K562 (cell line): Measurements from ENCODE around the gene CHCHD5. TPM values are rescaled to one million over a fixed set of nuclear protein-coding genes. Genes with fewer than 3 reads are reported as not detected.
A peak's percentile ranks its signal among the peaks of the same experiment; 100 is the strongest.

Experiments
- BCL6 ChIP-seq: fragments of 250-450 bp; sonication (Bioruptor Pico); IDR thresholded peaks from 2 replicates; pipeline ENCODE4 v1.4.0; 2020
- CHD7 ChIP-seq: fragments of 200-600 bp; sonication (generic); IDR thresholded peaks from one replicate; pipeline ENCODE4 v1.6.1; 2012; ENCODE audit warnings: mild to moderate bottlenecking, low read depth, low read length, inconsistent platforms
- JUND ChIP-seq, 2 experiments: IDR thresholded peaks; 2 replicates in 1 of 2; 3 replicates in 1 of 2; pipeline ENCODE4 v1.6.1; 2011; ENCODE audit warnings: borderline replicate concordance in 2 of 2, low read depth in 2 of 2, low read length in 2 of 2, improper control_type of control experiment in 1 of 2, missing biosample characterization in 1 of 2, missing genetic modification characterization in 1 of 2, missing genetic modification reagents in 1 of 2
- ZNF449 ChIP-seq: fragments of 250-450 bp; sonication (Bioruptor Pico); IDR thresholded peaks from 2 replicates; pipeline ENCODE4 v1.8.0; 2022; ENCODE audit warnings: moderate library complexity, mild to moderate bottlenecking, inconsistent platforms
- polyA plus RNA-seq, 8 experiments: library from polyadenylated mRNA; depleted of rRNA in 4 of 8; stranded (reverse) in 5 of 8; unstranded in 3 of 8; fragments of >200 nt; fragmentation: Nextera tagmentation in 2 of 8; fragmentation: Illumina TruSeq in 1 of 8; extraction: Ambion mirVana in 2 of 8; extraction: Trizol in 1 of 8; gene quantifications; 2 replicates each; pipeline versions ENCODE4 v1.2.1 to v1.2.3, GENCODE V29; 2011 to 2014; ENCODE audit warnings: inconsistent platforms in 1 of 8, missing spikeins in 1 of 8
- total RNA-seq, 7 experiments: library from RNA; depleted of rRNA in 6 of 7; stranded (reverse); fragments of >200 nt in 6 of 7; fragmentation: Illumina TruSeq in 2 of 7; extraction: Trizol in 2 of 7; gene quantifications; 2 replicates each; pipeline versions ENCODE4 v1.2.1 to v1.2.3, GENCODE V29; 2011 to 2021; ENCODE audit warnings: low replicate concordance in 1 of 7
- TF ChIP-seq, protein P1 (sequence below), 3 experiments: fragments of 200-800 bp in 1 of 3; fragments of 250-450 bp in 1 of 3; fragments of 450-650 bp in 1 of 3; sonication (Bioruptor Pico) in 1 of 3; sonication (Bioruptor generic) in 1 of 3; formaldehyde crosslinking in 1 of 3; IDR thresholded peaks; 2 replicates each; pipeline versions ENCODE4 v1.6.1 to v1.8.0; 2016 to 2022; ENCODE audit warnings: mild to moderate bottlenecking in 2 of 3, missing genetic modification characterization in 2 of 3, missing compliant biosample characterization in 1 of 3, moderate library complexity in 1 of 3
- TF ChIP-seq, protein P2 (sequence below): fragments of 250-450 bp; sonication (Bioruptor Pico); IDR thresholded peaks from 2 replicates; pipeline ENCODE4 v1.4.0; 2020; ENCODE audit warnings: mild to moderate bottlenecking

CHCHD5 gene
- total and polyA plus RNA-seq, 9 of the 15 experiments (the other 6 are each of a cell fraction or from before 2014, with no cell fraction given): 7.4 to 79.3 (median 33.4) TPM

DNA sequence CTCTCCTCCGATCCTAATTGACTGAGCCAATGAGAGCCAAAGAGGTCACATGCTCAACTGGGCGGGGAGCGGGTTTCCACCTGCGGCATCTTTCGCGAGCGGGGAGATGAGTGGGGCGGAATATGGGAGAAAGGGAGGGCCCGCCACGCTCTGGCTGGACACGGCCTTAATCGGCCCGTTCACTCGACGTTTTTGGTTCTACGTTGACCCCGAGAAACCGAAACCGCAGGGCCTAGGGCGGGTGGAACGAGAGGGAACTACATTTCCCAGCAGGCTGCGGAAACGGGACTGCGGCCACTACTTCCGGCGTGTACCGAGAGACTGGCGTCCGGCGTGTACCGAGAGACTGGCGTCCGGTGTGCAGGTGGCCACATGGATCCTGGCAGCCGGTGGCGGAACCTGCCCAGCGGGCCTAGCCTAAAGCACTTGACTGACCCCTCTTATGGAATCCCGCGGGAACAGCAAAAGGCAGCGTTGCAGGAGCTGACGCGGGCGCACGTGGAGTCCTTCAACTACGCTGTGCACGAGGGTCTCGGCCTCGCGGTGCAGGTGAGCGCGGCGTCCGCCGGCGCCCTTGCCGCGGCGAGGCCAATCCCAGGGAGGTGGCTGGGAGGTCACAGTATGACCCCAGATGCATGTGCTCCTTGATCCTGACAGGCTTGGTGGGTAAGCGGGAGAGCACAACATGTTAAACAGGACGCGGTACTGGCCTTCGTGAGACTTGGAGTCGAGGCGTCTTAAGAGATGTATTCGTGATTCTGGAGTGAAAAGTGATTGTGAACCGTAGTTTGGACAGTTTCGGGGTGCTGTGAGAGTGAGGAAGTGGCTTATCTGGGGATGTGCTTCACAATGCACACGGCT, 42.1 kb upstream of the CHCHD5 start, which contains the start of gene POLR1B (continued):
- TF ChIP-seq CHD7 (no peak), JUND (IDR thresholded peaks at IDR 0.05; ENCODE audit: borderline replicate concordance, low read depth, low read length) (no peak), JUND (tag; IDR thresholded peaks at IDR 0.05; ENCODE audit: borderline replicate concordance, low read depth, low read length) (no peak), BCL6 (CRISPR knock-in tag) (no peak), ZNF449 (CRISPR knock-in tag) (no peak)
- TF ChIP-seq, protein P1, sequence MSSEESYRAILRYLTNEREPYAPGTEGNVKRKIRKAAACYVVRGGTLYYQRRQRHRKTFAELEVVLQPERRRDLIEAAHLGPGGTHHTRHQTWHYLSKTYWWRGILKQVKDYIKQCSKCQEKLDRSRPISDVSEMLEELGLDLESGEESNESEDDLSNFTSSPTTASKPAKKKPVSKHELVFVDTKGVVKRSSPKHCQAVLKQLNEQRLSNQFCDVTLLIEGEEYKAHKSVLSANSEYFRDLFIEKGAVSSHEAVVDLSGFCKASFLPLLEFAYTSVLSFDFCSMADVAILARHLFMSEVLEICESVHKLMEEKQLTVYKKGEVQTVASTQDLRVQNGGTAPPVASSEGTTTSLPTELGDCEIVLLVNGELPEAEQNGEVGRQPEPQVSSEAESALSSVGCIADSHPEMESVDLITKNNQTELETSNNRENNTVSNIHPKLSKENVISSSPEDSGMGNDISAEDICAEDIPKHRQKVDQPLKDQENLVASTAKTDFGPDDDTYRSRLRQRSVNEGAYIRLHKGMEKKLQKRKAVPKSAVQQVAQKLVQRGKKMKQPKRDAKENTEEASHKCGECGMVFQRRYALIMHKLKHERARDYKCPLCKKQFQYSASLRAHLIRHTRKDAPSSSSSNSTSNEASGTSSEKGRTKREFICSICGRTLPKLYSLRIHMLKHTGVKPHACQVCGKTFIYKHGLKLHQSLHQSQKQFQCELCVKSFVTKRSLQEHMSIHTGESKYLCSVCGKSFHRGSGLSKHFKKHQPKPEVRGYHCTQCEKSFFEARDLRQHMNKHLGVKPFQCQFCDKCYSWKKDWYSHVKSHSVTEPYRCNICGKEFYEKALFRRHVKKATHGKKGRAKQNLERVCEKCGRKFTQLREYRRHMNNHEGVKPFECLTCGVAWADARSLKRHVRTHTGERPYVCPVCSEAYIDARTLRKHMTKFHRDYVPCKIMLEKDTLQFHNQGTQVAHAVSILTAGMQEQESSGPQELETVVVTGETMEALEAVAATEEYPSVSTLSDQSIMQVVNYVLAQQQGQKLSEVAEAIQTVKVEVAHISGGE (CRISPR knock-in tag; IDR thresholded peaks at IDR 0.05): peak; percentile 89 to 98 (median 97)
- TF ChIP-seq, protein P2, sequence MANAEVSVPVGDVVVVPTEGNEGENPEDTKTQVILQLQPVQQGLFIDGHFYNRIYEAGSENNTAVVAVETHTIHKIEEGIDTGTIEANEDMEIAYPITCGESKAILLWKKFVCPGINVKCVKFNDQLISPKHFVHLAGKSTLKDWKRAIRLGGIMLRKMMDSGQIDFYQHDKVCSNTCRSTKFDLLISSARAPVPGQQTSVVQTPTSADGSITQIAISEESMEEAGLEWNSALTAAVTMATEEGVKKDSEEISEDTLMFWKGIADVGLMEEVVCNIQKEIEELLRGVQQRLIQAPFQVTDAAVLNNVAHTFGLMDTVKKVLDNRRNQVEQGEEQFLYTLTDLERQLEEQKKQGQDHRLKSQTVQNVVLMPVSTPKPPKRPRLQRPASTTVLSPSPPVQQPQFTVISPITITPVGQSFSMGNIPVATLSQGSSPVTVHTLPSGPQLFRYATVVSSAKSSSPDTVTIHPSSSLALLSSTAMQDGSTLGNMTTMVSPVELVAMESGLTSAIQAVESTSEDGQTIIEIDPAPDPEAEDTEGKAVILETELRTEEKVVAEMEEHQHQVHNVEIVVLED: peak; percentile 67
